DOHH2 (cell line): ENCODE data around the gene MLST8.

Experiments
- H3F3A ChIP-seq: fragments of 200-600 bp; sonication (generic), shearing (Covaris generic); 2 replicates; pipeline ENCODE4 v1.6.0; 2016; ENCODE audit warnings: antibody characterized with exemption, mild to moderate bottlenecking; ENCODE audit not compliant: control insufficient read depth, insufficient read depth
- H3K27ac ChIP-seq: fragments of 200-600 bp; sonication (generic); 2 replicates; pipeline ENCODE4 v1.5.1; 2014; ENCODE audit warnings: low read depth, mild to moderate bottlenecking, low read length, moderate library complexity
- H3K27me3 ChIP-seq: fragments of 200-600 bp; sonication (generic); 2 replicates; pipeline ENCODE4 v1.6.1; 2014; ENCODE audit warnings: mild to moderate bottlenecking, low read length, mixed read lengths; ENCODE audit not compliant: control insufficient read depth
- H3K36me3 ChIP-seq: fragments of 200-600 bp; sonication (generic); 2 replicates; pipeline ENCODE4 v1.6.1; 2014; ENCODE audit warnings: mild to moderate bottlenecking, low read length, moderate library complexity, mixed read lengths; ENCODE audit not compliant: control insufficient read depth
- H3K4me1 ChIP-seq: fragments of 200-600 bp; sonication (generic); 2 replicates; pipeline ENCODE4 v1.6.1; 2014; ENCODE audit warnings: mild to moderate bottlenecking, low read length, mixed read lengths; ENCODE audit not compliant: control insufficient read depth
- H3K4me2 ChIP-seq: fragments of 200-600 bp; sonication (generic); 2 replicates; pipeline ENCODE4 v1.6.0; 2014; ENCODE audit warnings: mild to moderate bottlenecking, low read length, moderate library complexity
- H3K4me3 ChIP-seq: fragments of 200-600 bp; sonication (generic); 2 replicates; pipeline ENCODE4 v1.5.1; 2014; ENCODE audit warnings: mild to moderate bottlenecking, low read length, mixed read lengths
- H3K79me2 ChIP-seq: fragments of 200-600 bp; sonication (generic); 2 replicates; pipeline ENCODE4 v1.6.1; 2014; ENCODE audit warnings: mild to moderate bottlenecking, low read length, mixed read lengths; ENCODE audit not compliant: control insufficient read depth
- H3K9me2 ChIP-seq: fragments of 200-600 bp; sonication (generic); replicated peaks from 2 replicates; pipeline ENCODE4 v1.6.1; 2014; ENCODE audit warnings: mild to moderate bottlenecking, low read length, mixed read lengths; ENCODE audit not compliant: control insufficient read depth
- H3K9me3 ChIP-seq: fragments of 200-600 bp; sonication (generic); 2 replicates; pipeline ENCODE4 v1.6.1; 2014; ENCODE audit warnings: antibody characterized with exemption, low read length, mixed read lengths; ENCODE audit not compliant: control insufficient read depth, insufficient read depth
- H4K20me1 ChIP-seq: fragments of 200-600 bp; sonication (generic); 2 replicates; pipeline ENCODE4 v1.6.0; 2014; ENCODE audit warnings: low read depth, mild to moderate bottlenecking, antibody characterized with exemption, low read length, moderate library complexity; ENCODE audit not compliant: control insufficient read depth, insufficient read depth
- CTCF ChIP-seq: fragments of 200-600 bp; sonication (generic); IDR thresholded peaks from one replicate; pipeline ENCODE4 v1.5.1; 2014; ENCODE audit warnings: antibody characterized with exemption, mild to moderate bottlenecking, low read depth, low read length; ENCODE audit not compliant: poor library complexity, severe bottlenecking
- EZH2phosphoT487 ChIP-seq: fragments of 200-600 bp; sonication (generic); IDR thresholded peaks from 2 replicates; pipeline ENCODE4 v1.6.1; 2017; ENCODE audit warnings: borderline replicate concordance, mild to moderate bottlenecking, antibody characterized with exemption, low read length, moderate library complexity, mixed read lengths

The MLST8 gene

GRCh38 chr16:2250652-2251295 is 45.5 kb downstream of the MLST8 start:
- H3K36me3 ChIP-seq: peaks cover 56% of the 10 kb centered on the region
- peak overlapping the region; percentile 95 for H3K4me3 ChIP-seq
- H4K20me1 ChIP-seq: 0 out of 2 replicates have a peak, but pooled peaks cover 3% of the 10 kb centered on the region
- TF ChIP-seq EZH2phosphoT487: no peak
- no peak for TF ChIP-seq CTCF
- H3K27ac ChIP-seq: peak overlapping the region; percentile 68
- H3K79me2 ChIP-seq: peaks cover 31% of the 10 kb centered on the region
- no peaks in the 10 kb centered on the region for H3K9me3 ChIP-seq
- peaks cover 30% of the 10 kb centered on the region for H3F3A ChIP-seq
- peaks cover 27% of the 10 kb centered on the region for H3K4me1 ChIP-seq
- no peaks in the 10 kb centered on the region for H3K27me3 ChIP-seq
- H3K4me2 ChIP-seq: peak overlapping the region; percentile 95
- H3K9me2 ChIP-seq: no peaks in the 10 kb centered on the region

- peak; percentile 59 for TF ChIP-seq CTCF
- TF ChIP-seq EZH2phosphoT487: no peak
- Histone ChIP-seq H3F3A (peaks cover 36% of the 10 kb centered on the region), H3K27me3 (no peaks in the 10 kb centered on the region), H3K36me3 (peaks cover 56% of the 10 kb centered on the region), H3K4me1 (peaks cover 27% of the 10 kb centered on the region), H3K9me3 (no peaks in the 10 kb centered on the region), H3K4me2 (peak within 1 kb of the TSS; percentile 95), H3K27ac (peak within 1 kb of the TSS; percentile 68), H4K20me1 (0 out of 2 replicates have a peak, but pooled peaks cover 3% of the 10 kb centered on the region), H3K4me3 (peak within 1 kb of the TSS; percentile 95), H3K79me2 (peaks cover 31% of the 10 kb centered on the region), H3K9me2 (no peaks in the 10 kb centered on the region)
Observed at GRCh38 chr16:2251296-2252111, 46.2 kb downstream of the MLST8 start, which contains the start of gene ECI1. Gene ECI1, minus strand, starts transcription at chr16:2251587. Its CDS starts 21 bp downstream, at chr16:2251566.

- peaks cover 39% of the 10 kb centered on the region for H3F3A ChIP-seq
- TF ChIP-seq CTCF (no peak), EZH2phosphoT487 (no peak)
- H3K4me3 ChIP-seq: no peak overlapping the region
- peaks cover 27% of the 10 kb centered on the region for H3K4me1 ChIP-seq
- no peaks in the 10 kb centered on the region for H3K9me3 ChIP-seq
- H3K4me2 ChIP-seq: no peak overlapping the region
- H3K27me3 ChIP-seq: no peaks in the 10 kb centered on the region
- H3K27ac ChIP-seq: peak overlapping the region; percentile 68
- H3K36me3 ChIP-seq: peaks cover 66% of the 10 kb centered on the region
- H3K79me2 ChIP-seq: peaks cover 42% of the 10 kb centered on the region
- no peaks in the 10 kb centered on the region for H3K9me2 ChIP-seq
- 0 out of 2 replicates have a peak, but pooled peaks cover 8% of the 10 kb centered on the region for H4K20me1 ChIP-seq
Observed at GRCh38 chr16:2252806-2253148, 47.5 kb downstream of the MLST8 start.
